NT2/D1 (cell line): ENCODE measurements around the gene MRPL14.

ENCODE experiments used
- SUZ12 ChIP-seq: IDR thresholded peaks from 2 replicates; pipeline ENCODE4 v1.6.1; 2011; ENCODE audit not compliant: insufficient read length, insufficient read depth; ENCODE audit errors: extremely low read depth
- YY1 ChIP-seq: IDR thresholded peaks from 2 replicates; pipeline ENCODE4 v1.6.1; 2011; ENCODE audit not compliant: insufficient read length, insufficient read depth
- ZNF274 ChIP-seq: IDR thresholded peaks from 2 replicates; pipeline ENCODE4 v1.6.1; 2011; ENCODE audit warnings: mild to moderate bottlenecking, low read depth, low read length

GRCh38 chr6:44072452-44072958, 54.7 kb downstream of the MRPL14 start:
- TF ChIP-seq ZNF274: no peak
- no peak for TF ChIP-seq YY1
- TF ChIP-seq SUZ12: no peak
